Pancreas (tissue), 10 donors: ENCODE results near the gene SGTB. TPM values are rescaled to one million over a fixed set of nuclear protein-coding genes. Genes with fewer than 3 reads are reported as not detected.

Experiments
- ATAC-seq, 4 donors: fragments of 200-7000 bp; cut with Tn5 transposase; one replicate each; pipeline versions ENCODE4 v1.8.0 to v1.9.1; 2020; ENCODE audit warnings: mild to moderate bottlenecking in 4 of 4, moderate library complexity in 4 of 4
- DNase-seq, 6 donors: peaks; one replicate each; pipeline ENCODE4 v3.0.0-alpha.2; 2020
- FAIRE-seq: peaks from 2 replicates; lab custom pipeline; 2012; peaks lifted over from hg19 to GRCh38; lab: Jason Lieb, UNC
- H3K27ac ChIP-seq, 4 donors: fragments of 200-600 bp; sonication (generic); 1 replicate in 3 of 4; 2 replicates in 1 of 4; pipeline versions ENCODE4 v1.5.0 to v1.8.0; 2020
- H3K27me3 ChIP-seq, 4 donors: fragments of 200-600 bp; one replicate each; pipeline ENCODE4 v1.8.0; 2021
- H3K36me3 ChIP-seq, 3 donors: fragments of 200-600 bp; sonication (generic) in 1 of 3; one replicate each; pipeline versions ENCODE4 v1.5.0 to v1.8.0; 2020 to 2021
- H3K4me1 ChIP-seq, 3 donors: fragments of 200-600 bp; one replicate each; pipeline ENCODE4 v1.8.0; 2021
- H3K4me3 ChIP-seq, 4 donors: fragments of 200-600 bp; sonication (generic) in 2 of 4; one replicate each; pipeline versions ENCODE4 v1.5.0 to v1.8.0; 2020 to 2021
- H3K9me3 ChIP-seq, 4 donors: fragments of 200-600 bp; one replicate each; pipeline ENCODE4 v1.8.0; 2021
- CTCF ChIP-seq, 4 donors: fragments of 200-600 bp; sonication (generic) in 3 of 4; IDR thresholded peaks; one replicate each; pipeline versions ENCODE4 v1.5.0 to v1.8.0; 2021; ENCODE audit warnings: antibody characterized with exemption in 4 of 4
- WGBS, 2 donors: extraction: QIAGEN DNeasy Blood & Tissue Kit; methylation state at CpG; one replicate each; pipeline ENCODE4 v1.1.7; 2013; 5-methylcytosine and 5-hydroxymethylcytosine counted together
- intact Hi-C, 3 donors: fragments of 100-400 bp; cut with DNase I; formaldehyde crosslinking; loops; one replicate each; pipeline versions ENCODE4 v1.11.1 to v1.14.2; 2022
- polyA plus RNA-seq, 2 donors: library from polyadenylated mRNA; stranded (reverse); fragments of 200-250 nt; gene quantifications; one replicate each; pipeline ENCODE4 v1.2.3, GENCODE V29; 2013
- total RNA-seq, 6 donors: library from RNA; stranded (reverse); fragmentation: NEBNext Ultra II Directional in 4 of 6; extraction: Animal tissue kit (Norgen Biotek cat#: 25700) in 4 of 6; gene quantifications; one replicate each; pipeline versions ENCODE4 v1.2.1 to v1.2.4, GENCODE V29; 2021 to 2023
- donor health status: healthy with polysubstance abuse.
- donor health status: DM: no; HTN: no; CAD: no; lungs with moderate emphysema.
- donor health status: DM: no; HTN: no; CAD: no.
- donor health status: control.
- donor health status: control.
- donor health status: Bipolar disorder and iron deficiency.
- donor health status: DM: yes; HTN: yes; CAD: no.
- donor health status: DM: no; HTN: no; CAD: no.
- donor health status: DM: no; HTN: no; CAD: no.
- donor health status: DM: yes; HTN: yes; CAD: no.

Gene SGTB
- total and polyA plus RNA-seq, 8 donors, result 0.84 to 3.8 (median 2.0) TPM

- no peaks in the 10 kb centered on the region for H3K36me3 ChIP-seq
- FAIRE-seq (no peak), DNase-seq (no peak), ATAC-seq (no peak)
- no peak overlapping the region for H3K4me3 ChIP-seq
- H3K4me1 ChIP-seq, result no peaks in the 10 kb centered on the region
- 91 to 100% methylated on average over 1 of the region's 1 CpG for WGBS, 2 donors
- no peak overlapping the region for H3K27ac ChIP-seq
- H3K9me3 ChIP-seq, result no peaks in the 10 kb centered on the region
- H3K27me3 ChIP-seq, result no peaks in the 10 kb centered on the region
- intact Hi-C loops, result no loop called here
- TF ChIP-seq CTCF (IDR thresholded peaks at IDR 0.05), result no peak
Measured at GRCh38 chr5:65767565-65767964, 45.7 kb upstream of the SGTB start.

DNA sequence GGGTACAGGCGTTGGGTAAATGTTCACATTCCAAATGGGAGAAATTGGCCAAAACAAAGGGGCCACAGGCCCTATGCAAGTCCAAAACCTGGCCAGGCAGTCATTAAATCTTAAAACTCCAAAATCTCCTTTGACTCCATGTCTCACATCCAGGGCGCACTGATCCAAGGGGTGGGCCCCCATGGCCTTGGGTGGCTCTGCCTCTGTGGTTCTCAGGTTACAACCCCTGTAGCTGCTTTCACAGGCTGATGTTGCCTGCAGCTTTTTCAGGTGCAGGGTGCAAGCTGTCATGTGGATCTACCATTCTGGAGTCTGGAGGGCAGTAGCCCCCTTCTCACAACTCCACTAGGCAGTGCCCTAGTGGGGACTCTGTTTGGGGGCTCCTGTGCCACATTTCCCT lies 44.9 kb upstream of the SGTB start:
- Histone ChIP-seq H3K27me3 (no peaks in the 10 kb centered on the region), H3K9me3 (no peaks in the 10 kb centered on the region), H3K4me3 (no peak overlapping the region), H3K4me1 (no peaks in the 10 kb centered on the region), H3K27ac (no peak overlapping the region), H3K36me3 (no peaks in the 10 kb centered on the region)
- FAIRE-seq (no peak), ATAC-seq (no peak), DNase-seq (no peak)
- WGBS, 2 donors, result 89 to 100% methylated on average over 2 of the region's 2 CpGs
- intact Hi-C loops, result no loop called here
- no peak for TF ChIP-seq CTCF (IDR thresholded peaks at IDR 0.05)

DNA sequence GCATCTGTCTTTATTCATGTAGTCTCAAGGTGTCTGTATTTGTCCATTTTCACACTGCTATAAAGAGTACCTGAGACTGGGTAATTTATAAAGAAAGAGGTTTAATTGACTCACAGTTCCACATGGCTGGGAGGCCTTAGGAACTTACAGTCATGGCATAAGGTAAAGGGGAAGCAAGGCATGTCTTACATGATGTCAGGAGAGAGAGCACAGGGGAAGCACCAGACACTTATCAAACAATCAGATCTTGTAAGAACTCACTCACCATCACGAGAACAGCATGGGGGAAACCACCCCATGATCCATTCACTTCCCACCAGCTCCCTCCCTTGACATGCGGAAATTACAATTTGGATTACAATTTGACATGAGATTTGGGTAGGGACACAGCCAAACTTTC lies 44.3 kb upstream of the SGTB start:
- FAIRE-seq, result no peak
- H3K4me1 ChIP-seq, result peaks cover 0 to under 1% (median 0%) of the 10 kb centered on the region in 3 donors
- H3K36me3 ChIP-seq, result no peaks in the 10 kb centered on the region
- intact Hi-C loops, result no loop called here
- no peak for ATAC-seq
- no peak for DNase-seq
- no peak for TF ChIP-seq CTCF (IDR thresholded peaks at IDR 0.05)
- H3K4me3 ChIP-seq, result no peak overlapping the region
- H3K27me3 ChIP-seq, result no peaks in the 10 kb centered on the region
- no peak overlapping the region for H3K27ac ChIP-seq
- WGBS, 2 donors, result 91 to 92% methylated on average over 2 of the region's 2 CpGs
- H3K9me3 ChIP-seq, result no peaks in the 10 kb centered on the region

DNA sequence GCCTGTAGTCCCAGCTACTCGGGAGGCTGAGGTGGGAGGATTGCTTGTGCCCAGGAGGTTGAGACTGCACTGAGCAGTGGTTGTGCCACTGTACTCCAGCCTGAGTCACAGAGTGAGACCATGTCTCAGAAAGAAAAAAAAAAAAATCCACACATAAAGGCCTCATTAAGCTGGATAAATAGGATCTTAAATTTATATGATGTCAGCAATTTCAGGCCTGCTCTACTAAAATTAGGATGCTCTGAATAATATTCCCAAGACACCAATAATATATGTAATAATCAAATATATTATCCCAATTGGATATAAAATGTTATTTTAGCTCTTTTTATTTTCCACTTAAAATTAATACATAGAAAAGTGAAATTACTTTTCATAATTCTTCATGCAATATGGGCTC lies 43.7 kb upstream of the SGTB start:
- Histone ChIP-seq H3K36me3 (no peaks in the 10 kb centered on the region), H3K27ac (no peak overlapping the region), H3K27me3 (no peaks in the 10 kb centered on the region), H3K4me1 (peaks cover 0 to 6% (median 0%) of the 10 kb centered on the region in 3 donors), H3K9me3 (no peaks in the 10 kb centered on the region), H3K4me3 (no peak overlapping the region)
- DNase-seq (no peak), FAIRE-seq (no peak), ATAC-seq (no peak)
- intact Hi-C loops, result no loop called here
- TF ChIP-seq CTCF (IDR thresholded peaks at IDR 0.05), result no peak
- WGBS, 2 donors, result 95 to 100% methylated on average over 1 of the region's 1 CpG

DNA sequence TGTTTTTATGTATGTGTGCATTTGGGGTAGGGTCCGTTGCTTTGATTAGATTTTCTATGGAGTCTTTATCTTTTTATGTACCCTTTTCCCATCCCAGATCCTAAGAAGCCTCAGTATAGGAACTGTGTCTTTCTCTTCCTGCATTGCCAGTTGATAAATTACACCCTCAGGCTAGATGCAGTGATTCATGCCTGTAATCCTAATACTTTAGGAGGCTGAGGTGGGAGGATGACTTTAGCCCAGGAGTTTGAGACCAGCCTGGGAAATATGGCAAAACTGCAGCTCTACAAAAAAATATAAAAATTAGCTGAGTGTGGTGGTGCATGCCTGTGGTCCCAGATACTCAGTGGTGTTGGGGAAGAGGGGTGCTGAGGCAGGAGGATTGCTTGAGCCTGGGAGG lies 40.3 kb upstream of the SGTB start:
- ATAC-seq (no peak), DNase-seq (no peak), FAIRE-seq (no peak)
- peaks cover 0 to 7% (median 0%) of the 10 kb centered on the region in 3 donors for H3K4me1 ChIP-seq
- no peak overlapping the region for H3K4me3 ChIP-seq
- H3K9me3 ChIP-seq, result no peaks in the 10 kb centered on the region
- 84 to 86% methylated on average over 1 of the region's 1 CpG for WGBS, 2 donors
- H3K27ac ChIP-seq, result no peak overlapping the region
- no peaks in the 10 kb centered on the region for H3K36me3 ChIP-seq
- no peak for TF ChIP-seq CTCF (IDR thresholded peaks at IDR 0.05)
- H3K27me3 ChIP-seq, result no peaks in the 10 kb centered on the region
- intact Hi-C loops, result no loop called here
